Large intestine (tissue), 3 donors: ENCODE measurements around the gene DBNL. TPM values are rescaled to one million over a fixed set of nuclear protein-coding genes. Genes with fewer than 3 reads are reported as not detected.
A peak's percentile ranks its signal among the peaks of the same experiment; 100 is the strongest.

ENCODE experiments used
- DNase-seq, 2 donors: peaks; one replicate each; pipeline versions ENCODE4 v3.0.0 to v3.0.0-alpha.2; 2013
- H3K27ac ChIP-seq: one replicate; pipeline ENCODE4 v1.5.1; 2013; ENCODE audit warnings: low read length
- H3K27me3 ChIP-seq: 2 replicates; pipeline ENCODE4 v1.6.1; 2013; ENCODE audit warnings: low read length; ENCODE audit not compliant: control insufficient read depth, insufficient read depth
- H3K36me3 ChIP-seq: 2 replicates; pipeline ENCODE4 v1.6.1; 2013; ENCODE audit warnings: low read length; ENCODE audit not compliant: control insufficient read depth, insufficient read depth
- H3K4me1 ChIP-seq: one replicate; pipeline ENCODE4 v1.6.1; 2013; ENCODE audit warnings: low read length; ENCODE audit not compliant: control insufficient read depth, insufficient read depth
- H3K4me3 ChIP-seq: one replicate; pipeline ENCODE4 v1.5.1; 2013; ENCODE audit warnings: low read length
- H3K9me3 ChIP-seq: one replicate; pipeline ENCODE4 v1.6.1; 2013; ENCODE audit warnings: mild to moderate bottlenecking, low read depth, low read length, moderate library complexity; ENCODE audit not compliant: control insufficient read depth
- WGBS: methylation state at CpG from one replicate; pipeline ENCODE4 v1.1.5; 2013; ENCODE audit warnings: low lambda C conversion rate; ENCODE audit not compliant: insufficient coverage; 5-methylcytosine and 5-hydroxymethylcytosine counted together
- polyA plus RNA-seq: library from polyadenylated mRNA; unstranded; fragments of 120-200 nt; gene quantifications from one replicate; pipeline ENCODE4 v1.2.1, GENCODE V29; 2013

DBNL gene
- polyA plus RNA-seq, 1 donor = 66.1 TPM

DNA sequence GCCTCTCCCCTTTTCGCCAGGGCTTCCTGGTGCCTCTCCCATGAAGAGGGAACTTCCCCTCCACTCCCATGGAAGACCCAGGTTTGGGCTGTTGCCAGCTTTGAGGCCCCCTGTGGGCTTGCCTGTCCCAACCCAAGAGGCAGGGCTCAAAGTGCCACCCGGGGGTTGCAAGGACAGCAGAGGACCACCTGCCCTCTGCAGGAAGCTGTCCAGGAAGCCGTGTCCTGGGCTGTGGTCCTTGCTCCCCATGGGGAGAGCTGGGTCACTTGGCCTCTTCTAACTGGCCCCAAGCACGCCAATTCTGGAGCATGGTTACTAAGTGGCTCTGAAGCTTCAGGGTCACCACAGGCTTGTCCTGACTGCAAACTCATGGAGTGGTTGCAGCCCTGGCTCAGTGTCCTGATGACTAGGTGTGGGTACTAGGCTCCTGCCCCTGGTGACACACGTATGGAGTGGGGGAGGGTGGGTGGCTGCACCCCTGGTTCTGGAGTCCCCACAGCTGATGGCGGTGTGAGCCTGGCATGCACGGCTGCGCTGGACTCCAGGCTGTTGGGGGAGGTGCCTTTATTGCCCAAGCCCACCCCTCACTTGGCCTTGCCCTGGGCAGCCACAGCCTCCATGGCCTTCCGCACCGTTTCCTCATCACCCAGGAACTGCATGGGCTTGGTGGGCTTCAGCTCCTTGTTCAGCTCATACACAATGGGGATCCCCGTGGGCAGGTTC lies 17.8 kb downstream of the DBNL start:
- Histone ChIP-seq H3K27me3 (peaks cover 19% of the 10 kb centered on the region), H3K9me3 (no peaks in the 10 kb centered on the region), H3K4me3 (no peak overlapping the region), H3K4me1 (peaks cover 17% of the 10 kb centered on the region), H3K36me3 (peaks cover 48% of the 10 kb centered on the region), H3K27ac (no peak overlapping the region)
- no CpG with 5 or more reads among the region's 11 CpGs for WGBS
- no peak for DNase-seq

DNA sequence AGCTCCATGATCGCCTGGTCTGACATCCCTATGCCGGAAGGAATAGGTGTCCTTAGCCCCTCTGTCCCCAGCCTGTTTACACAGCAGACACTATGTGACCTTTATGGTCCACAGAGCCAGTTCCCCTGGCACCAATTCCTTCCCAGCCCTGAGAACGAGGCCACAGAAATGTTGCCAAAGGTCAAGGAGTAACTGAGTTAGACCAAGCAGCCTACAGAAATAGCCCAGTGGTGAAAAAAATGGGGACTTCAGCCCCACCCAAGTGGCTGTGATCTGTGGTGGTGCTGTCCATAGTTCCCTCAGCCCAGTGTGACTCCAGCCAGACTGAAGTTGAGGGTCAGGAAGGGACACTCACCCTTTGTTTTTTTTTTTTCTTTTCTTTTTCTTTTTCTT lies 18.4 kb downstream of the DBNL start:
- H3K4me3 ChIP-seq = no peak overlapping the region
- no peak overlapping the region for H3K27ac ChIP-seq
- peaks cover 19% of the 10 kb centered on the region for H3K27me3 ChIP-seq
- no peak for DNase-seq
- no peaks in the 10 kb centered on the region for H3K9me3 ChIP-seq
- peaks cover 17% of the 10 kb centered on the region for H3K4me1 ChIP-seq
- H3K36me3 ChIP-seq = peaks cover 42% of the 10 kb centered on the region
- WGBS = no CpG with 5 or more reads among the region's 3 CpGs

DNA sequence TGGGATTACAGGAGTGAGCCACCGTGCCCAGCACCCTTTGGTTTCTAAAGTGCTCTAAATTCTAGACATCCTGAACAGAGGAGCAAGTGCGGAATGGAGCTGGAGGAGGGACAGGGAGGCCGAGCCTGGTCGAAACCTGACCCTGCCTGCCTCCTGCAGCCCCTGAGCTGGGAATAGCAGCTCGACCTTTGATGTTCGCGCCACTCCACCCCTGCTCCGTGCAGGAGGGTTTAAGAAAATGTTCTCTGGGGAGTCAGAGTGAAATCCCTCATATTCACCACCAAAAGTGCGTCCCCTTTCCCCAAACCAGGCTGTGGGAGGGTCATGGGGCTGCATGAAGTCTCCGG lies 19.0 kb downstream of the DBNL start:
- Histone ChIP-seq H3K36me3 (peaks cover 36% of the 10 kb centered on the region), H3K27ac (no peak overlapping the region), H3K9me3 (no peaks in the 10 kb centered on the region), H3K4me3 (no peak overlapping the region), H3K27me3 (peaks cover 19% of the 10 kb centered on the region), H3K4me1 (peaks cover 17% of the 10 kb centered on the region)
- DNase-seq = no peak
- no CpG with 5 or more reads among the region's 10 CpGs for WGBS

DNA sequence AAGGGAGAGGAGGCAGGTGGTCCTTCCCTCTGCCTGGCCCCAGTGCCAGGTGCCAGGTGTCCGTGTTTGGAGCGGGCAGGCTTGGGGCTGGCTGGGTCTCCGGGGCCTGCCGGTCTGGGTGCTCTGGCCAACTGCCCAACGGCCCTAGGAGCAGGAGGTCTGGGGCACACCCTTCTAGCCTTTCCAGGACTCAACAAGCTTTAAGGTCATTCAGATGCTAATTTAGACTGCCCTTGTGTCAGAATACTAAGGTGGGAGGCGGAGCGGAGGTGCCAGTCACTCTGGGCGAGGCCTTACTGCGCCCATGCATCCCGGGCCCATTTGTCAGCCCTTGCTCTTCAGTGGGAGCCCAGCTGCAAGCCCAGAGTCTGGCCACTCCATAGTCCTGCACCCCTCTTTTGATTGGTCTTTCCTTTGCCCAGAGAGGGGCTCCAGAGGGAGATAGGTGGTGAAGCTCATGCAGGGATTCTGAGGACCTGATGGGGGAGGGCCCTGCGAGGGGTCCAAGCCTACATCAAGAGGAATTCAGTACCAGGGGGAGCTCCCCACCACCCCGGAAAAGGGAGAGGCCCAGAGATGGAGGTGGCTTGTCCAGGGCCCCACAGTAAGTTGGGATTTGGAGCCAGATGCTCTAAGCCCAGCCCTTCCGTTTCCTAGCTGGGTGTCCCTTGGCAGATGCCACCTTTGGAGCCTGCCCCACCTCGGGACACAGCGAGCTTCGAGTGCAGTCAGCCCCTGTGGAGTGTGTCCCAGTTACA lies 19.6 kb downstream of the DBNL start:
- peaks cover 17% of the 10 kb centered on the region for H3K4me1 ChIP-seq
- H3K27me3 ChIP-seq = peaks cover 19% of the 10 kb centered on the region
- H3K27ac ChIP-seq = no peak overlapping the region
- WGBS = no CpG with 5 or more reads among the region's 16 CpGs
- DNase-seq = no peak
- H3K36me3 ChIP-seq = peaks cover 30% of the 10 kb centered on the region
- no peaks in the 10 kb centered on the region for H3K9me3 ChIP-seq
- no peak overlapping the region for H3K4me3 ChIP-seq

DNA sequence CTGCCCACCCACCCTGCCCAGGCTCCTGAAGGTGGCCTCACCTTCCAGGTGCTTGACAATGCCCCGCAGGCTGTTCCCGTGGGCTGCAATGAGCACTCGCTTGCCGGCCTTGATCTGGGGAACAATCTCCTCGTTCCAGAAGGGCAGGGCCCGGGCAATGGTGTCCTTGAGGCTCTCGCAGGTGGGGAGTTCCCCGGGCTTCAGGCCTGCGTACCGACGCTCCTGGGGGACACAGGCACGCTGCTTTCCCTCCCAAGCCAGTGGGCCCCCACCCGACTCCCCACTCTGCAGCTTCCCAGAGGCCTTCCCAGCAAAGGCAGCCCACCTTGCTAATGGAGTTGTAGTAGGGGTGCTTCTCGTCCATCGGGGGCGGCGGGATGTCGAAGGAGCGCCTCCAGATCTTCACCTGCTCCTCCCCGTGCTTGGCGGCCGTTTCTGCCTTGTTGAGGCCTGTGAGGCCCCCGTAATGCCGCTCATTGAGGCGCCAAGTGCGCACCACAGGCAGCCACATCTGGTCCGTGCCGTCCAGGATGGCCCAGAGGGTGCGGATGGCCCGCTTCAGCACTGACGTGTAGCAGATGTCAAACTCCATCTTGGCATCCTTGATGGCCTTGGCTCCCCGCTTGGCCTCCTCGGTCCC lies 20.4 kb downstream of the DBNL start:
- H3K9me3 ChIP-seq = no peaks in the 10 kb centered on the region
- peak in 1 of 2 donors; percentile 32 for DNase-seq
- H3K27ac ChIP-seq = no peak overlapping the region
- H3K27me3 ChIP-seq = peaks cover 19% of the 10 kb centered on the region
- WGBS = no CpG with 5 or more reads among the region's 33 CpGs
- peaks cover 22% of the 10 kb centered on the region for H3K36me3 ChIP-seq
- H3K4me3 ChIP-seq = no peak overlapping the region
- H3K4me1 ChIP-seq = peaks cover 17% of the 10 kb centered on the region

DNA sequence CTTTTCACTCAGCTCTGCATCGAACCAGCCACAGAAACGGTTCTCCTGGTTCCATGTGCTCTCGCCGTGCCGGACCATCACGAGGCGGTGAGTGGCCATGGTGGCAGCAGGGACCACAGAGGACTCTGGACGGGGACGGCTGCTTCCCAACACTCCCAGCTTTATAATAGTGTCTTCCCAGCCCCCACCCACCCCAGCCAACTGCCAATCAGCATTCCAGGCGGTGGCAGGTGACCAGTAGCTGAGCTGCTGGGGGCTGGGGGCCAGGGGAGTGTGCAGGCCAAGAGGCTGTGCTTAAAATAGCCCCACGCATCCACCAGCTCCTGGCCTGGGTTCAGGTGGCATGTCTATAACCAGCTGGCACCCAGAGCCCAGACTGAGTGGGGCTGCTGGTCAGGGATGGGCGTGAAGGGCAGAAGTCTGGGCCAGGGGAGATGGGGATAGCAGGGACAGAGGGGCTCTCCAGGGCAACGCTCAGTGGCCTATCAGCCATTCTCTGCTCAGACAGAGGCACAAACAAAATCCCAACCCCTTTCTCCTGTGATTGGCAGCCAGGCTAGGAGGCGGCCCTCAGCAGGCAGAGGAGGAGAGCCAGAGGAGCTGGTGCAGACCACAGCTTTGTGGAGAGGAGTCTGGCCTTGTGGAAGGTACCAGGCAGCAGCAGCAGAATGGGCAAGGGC lies 21.1 kb downstream of the DBNL start, which contains the start of gene PGAM2:
PGAM2 (minus strand) TSS at position 137 of the 680 bp plus-strand sequence; CDS start at position 99, 38 bp downstream.
- Histone ChIP-seq H3K4me3 (no peak within 1 kb of the TSS), H3K4me1 (peaks cover 17% of the 10 kb centered on the region), H3K27ac (no peak within 1 kb of the TSS), H3K27me3 (peaks cover 19% of the 10 kb centered on the region), H3K9me3 (no peaks in the 10 kb centered on the region), H3K36me3 (peaks cover 15% of the 10 kb centered on the region)
- WGBS = no CpG with 5 or more reads among the region's 14 CpGs
- peak in 1 of 2 donors; percentile 45 for DNase-seq

DNA sequence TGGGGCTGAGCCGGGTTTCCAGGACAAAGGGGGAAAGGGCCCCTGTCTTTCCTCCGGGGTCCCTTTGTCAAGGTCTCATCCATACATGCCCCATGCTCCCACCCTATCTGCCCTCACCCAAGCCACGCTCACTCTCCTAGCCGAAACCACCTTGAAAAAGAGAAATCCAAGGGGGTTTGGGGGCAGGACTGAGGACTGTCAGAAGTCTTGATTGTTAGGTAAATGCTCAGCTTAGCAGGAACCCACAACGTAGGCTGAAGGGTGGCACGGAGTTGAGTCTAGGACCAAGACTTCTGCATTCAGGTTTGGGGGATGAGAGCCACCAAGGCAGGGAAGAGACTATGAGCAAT lies 21.6 kb downstream of the DBNL start:
- Histone ChIP-seq H3K4me1 (peaks cover 17% of the 10 kb centered on the region), H3K27ac (no peak overlapping the region), H3K27me3 (peaks cover 19% of the 10 kb centered on the region), H3K36me3 (peaks cover 10% of the 10 kb centered on the region), H3K4me3 (no peak overlapping the region), H3K9me3 (no peaks in the 10 kb centered on the region)
- no CpG with 5 or more reads among the region's 6 CpGs for WGBS
- DNase-seq = no peak

DNA sequence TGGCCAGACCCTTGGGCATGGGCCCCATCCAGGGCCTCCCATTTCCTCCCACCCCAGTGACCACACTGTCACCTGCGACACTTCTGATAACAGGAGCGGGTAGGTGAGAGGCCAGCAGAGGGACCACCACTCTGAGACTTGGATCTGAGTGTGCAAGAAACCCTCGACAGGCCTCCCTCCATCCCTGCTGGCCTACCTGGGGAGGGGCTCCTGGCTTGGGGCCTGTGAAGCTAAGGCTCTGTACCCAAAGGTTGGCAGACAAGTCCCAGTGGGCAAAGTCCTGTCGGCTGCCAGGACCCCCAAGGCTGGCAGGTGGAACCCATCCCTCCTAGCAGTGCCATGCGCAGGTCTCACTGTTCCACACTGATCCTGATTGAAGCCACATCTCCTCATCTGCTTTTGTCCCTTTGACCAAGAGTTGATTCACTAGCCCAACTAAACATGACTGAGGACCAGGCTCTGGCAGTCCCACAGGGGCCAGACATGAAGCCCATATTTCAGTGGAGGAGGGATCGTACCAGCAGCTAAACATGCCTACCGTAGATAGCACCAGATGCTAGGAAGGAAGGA lies 22.1 kb downstream of the DBNL start:
- Histone ChIP-seq H3K27ac (no peak overlapping the region), H3K27me3 (peaks cover 19% of the 10 kb centered on the region), H3K4me1 (peaks cover 18% of the 10 kb centered on the region), H3K36me3 (peaks cover 5% of the 10 kb centered on the region), H3K4me3 (no peak overlapping the region), H3K9me3 (no peaks in the 10 kb centered on the region)
- DNase-seq = no peak
- no CpG with 5 or more reads among the region's 7 CpGs for WGBS

DNA sequence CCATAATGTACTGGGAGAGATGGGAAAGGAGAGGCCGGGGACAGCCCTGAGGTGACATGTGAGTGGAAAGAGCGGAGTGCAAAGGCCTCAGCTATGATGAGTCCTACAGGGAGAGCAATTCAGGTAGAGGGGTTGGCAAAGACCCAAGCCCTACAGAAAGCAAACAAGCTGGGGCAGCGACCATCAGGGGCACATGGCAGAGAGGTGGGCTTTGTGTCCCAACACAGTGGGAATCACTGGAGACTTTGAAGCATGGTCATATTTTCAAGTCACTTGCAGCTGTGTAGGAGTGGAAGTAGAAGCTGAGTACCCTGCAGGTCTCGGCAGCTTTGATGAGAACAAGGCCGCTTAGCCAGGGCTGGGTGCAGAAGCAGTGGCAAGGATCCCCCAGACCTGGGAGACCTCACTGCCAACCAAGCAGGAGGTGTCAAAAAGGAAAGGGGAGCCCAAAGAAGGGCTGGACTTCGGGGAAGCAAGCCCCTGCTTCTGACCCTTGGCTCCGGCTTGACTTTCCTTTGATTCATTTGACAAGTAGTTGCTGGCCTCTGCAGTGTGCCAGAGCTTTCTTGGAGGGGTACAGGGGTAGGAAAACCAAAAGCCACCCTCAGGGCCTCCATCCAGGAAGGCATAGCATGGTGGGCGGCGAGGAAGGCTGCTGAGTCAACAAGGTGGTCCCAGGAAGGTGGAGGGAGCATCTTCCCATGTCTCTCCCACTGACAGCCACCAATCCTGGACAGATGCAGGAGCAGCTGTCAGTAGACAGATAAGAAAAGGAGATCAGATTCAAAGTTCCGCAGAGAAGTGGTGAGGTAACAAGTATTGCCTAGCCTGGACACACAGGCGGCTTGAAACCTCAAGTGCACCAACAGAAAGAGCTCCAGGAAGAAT lies 22.8 kb downstream of the DBNL start:
- H3K4me1 ChIP-seq = peaks cover 25% of the 10 kb centered on the region
- H3K9me3 ChIP-seq = no peaks in the 10 kb centered on the region
- H3K36me3 ChIP-seq = no peaks in the 10 kb centered on the region
- peaks cover 19% of the 10 kb centered on the region for H3K27me3 ChIP-seq
- WGBS = no CpG with 5 or more reads among the region's 11 CpGs
- no peak overlapping the region for H3K4me3 ChIP-seq
- H3K27ac ChIP-seq = no peak overlapping the region
- no peak for DNase-seq
